Sciatic nerve (tissue), 2 donors: Measurements from ENCODE around the gene TM7SF2. TPM values are rescaled to one million over a fixed set of nuclear protein-coding genes. Genes with fewer than 3 reads are reported as not detected.
A peak's percentile ranks its signal among the peaks of the same experiment; 100 is the strongest.

Source experiments
- ATAC-seq: fragments of 200-7000 bp; cut with Tn5 transposase; one replicate; pipeline ENCODE4 v1.9.1; 2020; ENCODE audit warnings: mild to moderate bottlenecking, moderate library complexity
- DNase-seq: peaks from one replicate; pipeline ENCODE4 v3.0.0-alpha.2; 2020; ENCODE audit warnings: low spot score
- intact Hi-C: fragments of 100-400 bp; cut with DNase I; formaldehyde crosslinking; loops from one replicate; pipeline ENCODE4 v1.14.2; 2022
- total RNA-seq: library from RNA; stranded (reverse); fragmentation: NEBNext Ultra II Directional; extraction: Animal tissue kit (Norgen Biotek cat#: 25700); gene quantifications from one replicate; pipeline ENCODE4 v1.2.1, GENCODE V29; 2021
- donor health status: DM: no; HTN: no; CAD: no.
- donor health status: DM: no; HTN: no; CAD: no.

TM7SF2 gene
- total RNA-seq, 1 donor from 2014 or later, result 18.2 TPM

DNA sequence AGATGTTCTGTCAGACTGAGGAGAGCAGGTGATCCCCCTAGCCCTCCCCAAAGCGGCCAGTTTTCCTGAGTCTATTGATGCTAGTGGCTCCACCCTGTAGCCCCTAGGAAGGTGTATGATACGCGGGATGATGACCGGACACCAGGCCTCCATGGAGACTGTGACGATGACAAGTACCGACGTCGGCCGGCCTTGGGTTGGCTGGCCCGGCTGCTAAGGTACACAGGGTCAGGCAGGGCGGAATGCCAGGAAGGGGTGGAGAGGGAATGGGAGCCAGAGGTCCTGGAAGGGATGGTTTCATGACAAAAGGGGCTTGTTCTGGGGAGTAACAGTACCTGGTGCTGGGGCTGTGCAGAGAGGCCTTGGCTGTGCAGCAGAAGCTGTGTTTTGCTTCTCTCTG lies 24.5 kb upstream of the TM7SF2 start:
- no peak for DNase-seq
- intact Hi-C loops, result no loop called here
- ATAC-seq, result no peak

GRCh38 chr11:65087827-65088226 lies 23.8 kb upstream of the TM7SF2 start:
- intact Hi-C loops, result no loop called here
- ATAC-seq (no peak), DNase-seq (no peak)

DNA sequence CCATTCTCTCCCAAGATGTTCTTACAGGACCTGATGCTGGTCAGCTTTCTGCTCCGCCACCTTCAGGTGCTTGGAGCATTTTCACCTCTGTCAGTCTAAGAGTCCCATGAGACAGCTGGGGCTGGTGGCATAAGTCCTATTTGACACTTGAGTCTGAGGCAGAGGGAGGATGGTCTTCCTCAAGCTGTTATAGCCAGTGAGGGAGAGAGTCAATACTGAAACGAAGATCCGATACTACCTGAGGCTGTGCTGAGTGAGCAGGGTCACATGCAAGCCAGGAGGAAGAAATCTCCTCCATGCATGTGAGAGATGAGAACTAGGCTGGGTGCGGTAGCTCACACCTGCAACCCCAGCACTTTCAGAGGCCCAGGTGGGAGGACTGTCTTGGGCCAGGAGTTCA lies 22.1 kb upstream of the TM7SF2 start:
- no peak for DNase-seq
- ATAC-seq, result no peak
- intact Hi-C loops, result no loop called here

- no peak for ATAC-seq
- intact Hi-C loops, result no loop called here
- no peak for DNase-seq
Observed at GRCh38 chr11:65090628-65091027, 21.0 kb upstream of the TM7SF2 start.

- intact Hi-C loops, result no loop called here
- DNase-seq, result no peak
- no peak for ATAC-seq
Observed at GRCh38 chr11:65095427-65095826, 16.2 kb upstream of the TM7SF2 start.

DNA sequence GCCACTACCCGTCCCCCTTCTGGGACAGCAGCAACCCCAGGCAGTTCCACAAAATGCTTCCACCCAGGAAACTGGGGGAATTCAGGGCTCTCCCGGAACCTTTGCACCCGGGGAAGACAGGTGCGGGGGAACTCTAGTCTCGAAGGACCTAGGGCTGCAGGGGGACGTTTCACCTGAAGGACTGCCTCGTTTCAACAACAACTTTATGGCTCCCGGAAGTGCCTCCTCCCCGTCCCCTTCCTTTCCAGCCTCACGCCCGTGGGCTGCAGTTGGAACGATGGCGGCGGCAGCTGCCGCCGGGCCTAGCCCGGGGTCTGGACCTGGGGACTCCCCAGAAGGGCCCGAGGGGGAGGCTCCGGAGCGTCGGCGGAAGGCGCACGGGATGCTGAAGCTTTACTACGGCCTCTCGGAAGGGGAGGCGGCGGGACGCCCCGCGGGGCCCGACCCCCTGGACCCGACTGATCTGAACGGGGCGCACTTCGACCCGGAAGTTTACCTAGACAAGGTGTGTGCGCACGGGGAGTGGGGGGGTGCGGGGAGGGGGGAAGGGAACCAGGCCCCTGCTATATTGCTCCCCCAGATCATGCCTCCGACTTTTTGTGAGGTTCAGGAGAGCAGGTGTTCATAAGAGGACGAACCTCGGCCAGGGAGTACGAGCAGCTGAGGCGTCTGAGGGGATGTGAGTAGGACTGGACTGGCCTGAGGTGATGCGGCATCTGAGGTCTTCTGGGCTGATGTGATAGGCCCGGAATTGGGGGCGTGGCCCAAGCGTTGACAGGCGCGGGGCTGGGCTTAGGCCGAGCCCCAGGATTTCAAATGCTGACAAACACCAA lies 15.5 kb upstream of the TM7SF2 start, which contains the start of gene VPS51:
VPS51 (plus strand) TSS at position 241 of the 833 bp plus-strand sequence; CDS start at position 278, 37 bp downstream.
- DNase-seq (peak; percentile 90), ATAC-seq (peak; percentile 97)
- intact Hi-C loops, result no loop called here

GRCh38 chr11:65096926-65097325 lies 14.7 kb upstream of the TM7SF2 start:
- ATAC-seq (no peak), DNase-seq (no peak)
- intact Hi-C loops, result no loop called here

GRCh38 chr11:65100674-65101350 lies 10.9 kb upstream of the TM7SF2 start:
- intact Hi-C loops, result no loop called here
- ATAC-seq, result no peak
- no peak for DNase-seq

DNA sequence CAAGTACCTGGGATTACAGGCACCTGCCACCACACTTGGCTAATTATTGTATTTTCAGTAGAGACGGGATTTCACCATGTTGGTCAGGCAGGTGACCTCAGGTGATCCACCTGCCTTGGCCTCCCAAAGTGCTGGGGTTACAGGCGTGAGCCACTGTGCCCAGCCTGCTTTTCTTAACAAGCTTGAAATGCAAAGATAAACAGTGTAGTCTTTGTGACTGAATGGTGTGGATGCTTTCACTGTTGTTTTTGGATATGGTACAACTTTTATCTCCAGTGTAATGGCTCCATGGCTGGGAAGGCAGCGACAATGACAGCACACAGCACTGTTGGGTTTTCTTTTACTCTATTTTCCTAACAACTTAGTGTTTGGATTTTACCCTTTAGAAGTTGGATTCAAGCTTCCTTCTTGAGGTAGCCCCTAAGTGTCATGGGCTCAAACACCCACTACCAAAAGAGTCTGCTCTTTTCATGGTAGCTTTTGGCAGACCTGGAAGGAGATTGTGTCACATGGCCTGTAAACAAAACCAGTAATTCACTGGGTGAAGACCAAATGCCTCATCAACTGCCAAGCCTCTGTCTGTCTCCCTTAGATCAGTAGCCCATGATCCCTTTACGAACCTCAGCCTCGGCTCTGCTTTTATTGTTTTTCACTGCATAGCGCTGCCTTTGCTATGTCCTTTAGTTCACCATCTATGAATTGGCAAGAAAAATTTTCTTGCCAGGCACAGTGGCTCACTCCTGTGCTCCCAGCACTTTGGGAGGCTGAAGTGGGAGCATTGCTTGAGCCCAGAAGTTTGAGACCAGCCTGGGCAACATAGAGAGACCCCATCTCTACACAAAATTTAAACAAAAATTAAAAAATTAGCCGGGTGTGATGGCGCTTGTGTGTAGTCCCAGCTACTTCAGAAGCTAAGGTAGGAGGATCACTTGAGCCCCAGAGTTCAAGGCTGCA lies 9.3 kb upstream of the TM7SF2 start:
- peak; percentile 76 for ATAC-seq
- intact Hi-C loops, result no loop called here
- DNase-seq, result no peak

DNA sequence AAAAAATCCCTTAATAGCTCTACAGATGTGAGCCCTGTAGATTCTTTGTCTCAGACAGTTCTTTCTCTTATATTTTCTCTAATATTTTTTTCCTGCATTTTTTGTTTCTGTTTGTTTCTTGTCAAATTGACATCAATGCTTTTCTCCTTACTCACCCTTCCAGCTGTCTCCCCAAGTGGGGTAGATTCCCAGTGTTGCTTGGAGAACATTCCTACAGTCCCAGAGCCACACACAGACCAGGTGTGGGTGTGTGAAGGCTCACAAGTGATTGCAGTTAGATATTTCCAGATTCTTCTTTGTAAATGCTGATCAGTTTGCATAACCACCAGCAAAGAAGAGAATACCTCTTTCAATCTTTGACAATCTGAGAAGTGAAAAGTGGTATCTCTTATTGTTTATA lies 8.2 kb upstream of the TM7SF2 start:
- intact Hi-C loops, result no loop called here
- no peak for ATAC-seq

GRCh38 chr11:65104628-65105027 lies 7.0 kb upstream of the TM7SF2 start:
- ATAC-seq (no peak), DNase-seq (no peak)
- intact Hi-C loops, result no loop called here

More for the DNA sequence above, 8.2 kb upstream of the TM7SF2 start:
- DNase-seq, result no peak

GRCh38 chr11:65107078-65107477 lies 4.6 kb upstream of the TM7SF2 start:
- ATAC-seq, result no peak
- no peak for DNase-seq
- intact Hi-C loops, result no loop called here

DNA sequence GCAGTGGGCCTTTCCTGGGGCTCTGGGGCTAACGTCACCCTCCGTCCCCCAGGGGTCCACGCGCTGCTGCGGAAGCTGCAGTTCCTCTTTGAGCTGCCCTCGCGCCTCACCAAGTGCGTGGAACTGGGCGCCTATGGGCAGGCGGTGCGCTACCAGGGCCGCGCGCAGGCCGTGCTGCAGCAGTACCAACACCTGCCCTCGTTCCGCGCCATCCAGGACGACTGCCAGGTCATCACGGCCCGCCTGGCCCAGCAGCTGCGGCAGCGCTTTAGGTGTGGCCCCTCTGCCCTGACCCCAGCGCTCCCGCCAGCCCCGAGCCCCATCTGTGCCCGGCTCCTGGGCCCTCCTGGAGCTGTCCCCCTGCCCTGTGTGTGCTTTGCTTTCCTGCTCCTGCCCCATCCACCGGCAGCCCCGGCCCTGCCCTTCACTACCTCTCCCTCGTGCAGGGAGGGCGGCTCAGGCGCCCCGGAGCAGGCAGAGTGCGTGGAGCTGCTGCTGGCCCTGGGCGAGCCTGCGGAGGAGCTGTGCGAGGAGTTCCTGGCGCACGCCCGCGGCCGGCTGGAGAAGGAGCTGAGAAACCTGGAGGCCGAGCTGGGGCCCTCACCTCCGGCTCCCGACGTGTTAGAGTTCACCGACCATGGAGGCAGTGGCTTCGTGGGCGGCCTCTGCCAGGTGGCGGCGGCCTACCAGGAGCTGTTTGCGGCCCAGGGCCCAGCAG lies 3.8 kb upstream of the TM7SF2 start:
- DNase-seq, result no peak
- intact Hi-C loops, result no loop called here
- ATAC-seq, result no peak

DNA sequence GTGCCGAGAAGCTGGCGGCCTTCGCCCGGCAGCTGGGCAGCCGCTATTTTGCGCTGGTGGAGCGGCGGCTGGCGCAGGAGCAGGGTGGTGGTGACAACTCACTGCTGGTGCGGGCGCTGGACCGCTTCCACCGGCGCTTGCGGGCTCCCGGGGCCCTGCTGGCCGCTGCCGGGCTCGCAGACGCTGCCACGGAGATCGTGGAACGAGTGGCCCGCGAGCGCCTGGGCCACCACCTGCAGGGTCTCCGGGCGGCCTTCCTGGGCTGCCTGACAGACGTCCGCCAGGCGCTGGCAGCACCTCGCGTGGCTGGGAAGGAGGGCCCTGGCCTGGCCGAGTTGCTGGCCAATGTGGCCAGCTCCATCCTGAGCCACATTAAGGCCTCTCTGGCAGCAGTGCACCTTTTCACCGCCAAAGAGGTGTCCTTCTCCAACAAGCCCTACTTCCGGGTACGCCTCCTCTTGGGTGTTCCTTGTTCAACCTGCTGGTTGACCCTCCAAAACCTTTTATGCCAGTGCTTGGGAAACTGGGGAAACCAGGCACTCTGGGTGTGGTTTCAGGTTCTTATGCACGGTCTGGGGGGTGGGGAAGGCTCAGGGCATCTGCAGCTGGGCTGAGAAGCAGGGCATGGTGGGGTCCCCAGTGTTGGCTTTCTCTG lies 3.1 kb upstream of the TM7SF2 start:
- intact Hi-C loops, result no loop called here
- ATAC-seq, result no peak
- DNase-seq, result no peak

GRCh38 chr11:65109231-65110198 lies 2.2 kb upstream of the TM7SF2 start:
- ATAC-seq (no peak), DNase-seq (peak; percentile 64)
- intact Hi-C loops, result loop anchor here (10.0 kb wide), 2 partner anchors 95 to 185 kb away; partner anchors contain the start of genes ARL2 and PPP2R5B

DNA sequence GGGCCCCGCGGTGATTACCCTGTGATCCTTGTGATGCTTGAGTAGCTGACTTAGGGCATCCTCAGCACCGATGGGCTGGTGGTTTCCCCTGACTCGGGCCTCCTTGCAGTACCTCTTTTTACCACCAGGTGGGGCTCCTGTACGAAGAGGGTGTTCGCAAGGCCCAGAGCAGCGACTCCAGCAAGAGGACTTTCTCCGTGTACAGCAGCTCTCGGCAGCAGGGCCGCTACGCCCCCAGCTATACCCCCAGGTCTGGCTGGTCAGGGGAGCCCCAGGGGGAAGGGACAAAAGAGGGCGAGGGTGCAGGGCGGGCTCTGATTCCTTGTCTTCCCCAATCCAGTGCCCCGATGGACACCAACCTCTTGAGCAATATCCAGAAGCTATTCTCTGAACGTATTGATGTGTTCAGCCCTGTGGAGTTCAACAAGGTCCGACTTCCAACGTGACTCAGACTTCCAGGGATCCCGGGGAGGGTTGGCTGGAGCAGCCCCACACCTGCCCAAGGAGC lies 1.3 kb upstream of the TM7SF2 start:
- intact Hi-C loops, result loop anchor here (10.0 kb wide), 2 partner anchors 96 to 186 kb away; partner anchors contain the start of genes ARL2 and PPP2R5B
- ATAC-seq, result peak; percentile 73
- DNase-seq, result peak; percentile 96
